Effector CD4-positive, alpha-beta T cell (primary cell): ENCODE measurements around the gene ALKBH8.
A peak's percentile ranks its signal among the peaks of the same experiment; 100 is the strongest.
"Not testable (repeated sequence)": the region's sequence is repeated elsewhere in the genome, so short reads cannot be mapped to it uniquely, and the experiment has no call there.

ENCODE experiments used
- DNase-seq: peaks from one replicate; pipeline ENCODE4 v3.0.0-alpha.2; 2020

ALKBH8 gene

DNA sequence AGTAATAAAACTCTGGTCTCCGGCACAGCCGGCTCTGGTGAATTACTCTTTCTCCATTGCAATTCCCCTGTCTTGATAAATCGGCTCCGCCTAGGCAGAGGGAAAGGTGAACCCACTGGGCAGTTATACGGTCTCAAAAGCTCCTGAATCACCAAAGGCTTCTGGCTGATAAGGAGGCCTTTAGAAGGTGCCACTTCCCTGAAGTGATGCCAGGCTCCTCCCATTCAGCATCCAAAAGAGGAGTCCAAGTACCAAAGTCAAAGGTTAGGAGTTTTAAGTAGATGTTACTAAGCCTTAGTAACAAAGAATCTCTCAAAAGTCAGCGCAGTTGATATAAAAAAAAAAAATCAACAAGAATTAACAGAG, 11.8 kb upstream of the ALKBH8 start:
- DNase-seq = no peak

DNA sequence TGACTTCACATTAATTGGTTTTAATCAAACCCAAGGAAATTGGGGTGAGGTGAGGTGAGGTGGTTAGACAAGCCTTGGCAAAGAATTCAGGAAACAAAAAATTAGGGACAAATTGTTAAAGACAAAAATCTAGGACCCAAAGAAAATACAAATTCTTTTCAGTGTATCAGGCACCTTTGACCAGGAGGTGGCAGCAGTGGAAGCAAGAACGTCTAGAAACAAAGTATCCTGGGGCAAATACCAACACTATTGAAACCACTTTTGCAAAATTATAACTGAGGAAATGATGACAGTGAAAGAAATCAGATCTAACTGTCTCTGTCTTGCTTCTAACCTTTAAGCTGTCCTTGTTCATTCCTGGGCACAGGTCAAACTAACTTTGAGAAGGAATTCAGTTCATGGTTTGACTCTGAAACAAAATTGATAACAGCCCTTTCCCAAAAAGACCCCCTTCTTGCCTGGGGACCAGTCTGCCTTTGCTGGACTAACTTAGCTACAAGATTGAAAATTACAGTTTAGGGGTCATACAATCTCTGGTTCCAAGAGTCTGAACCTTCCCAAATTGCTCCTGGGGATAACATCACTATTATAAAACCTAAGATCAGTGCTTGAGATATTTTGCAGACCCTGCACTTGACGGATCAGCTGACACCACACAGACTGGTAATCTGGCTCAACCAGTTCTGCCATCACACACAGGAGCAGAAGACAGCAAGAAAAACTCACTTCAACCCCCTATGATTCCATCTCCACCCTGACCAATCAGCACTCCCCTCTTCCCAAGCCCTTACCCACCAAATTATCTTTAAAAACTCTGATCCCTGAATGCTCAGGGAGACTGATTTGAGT, 11.2 kb upstream of the ALKBH8 start:
- DNase-seq = peak; percentile 37

DNA sequence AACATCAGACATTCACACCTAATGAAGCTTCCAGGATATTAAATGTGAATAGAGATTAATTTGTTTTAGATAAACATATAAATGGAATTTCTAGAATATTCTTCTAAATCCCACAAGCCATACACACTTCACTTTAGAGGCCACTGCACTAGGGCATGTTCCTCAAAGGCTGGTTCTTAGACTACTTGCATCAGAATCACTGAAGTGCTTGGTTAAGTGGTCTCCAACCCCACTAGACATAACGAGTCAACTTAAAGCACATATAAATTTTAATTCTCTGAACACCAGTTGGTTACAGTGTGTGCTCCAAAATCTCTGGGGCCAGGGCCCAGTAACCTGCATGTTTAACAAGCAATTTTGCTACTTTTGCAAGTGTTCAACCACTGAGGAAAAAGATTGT, 7.9 kb upstream of the ALKBH8 start:
- no peak for DNase-seq

DNA sequence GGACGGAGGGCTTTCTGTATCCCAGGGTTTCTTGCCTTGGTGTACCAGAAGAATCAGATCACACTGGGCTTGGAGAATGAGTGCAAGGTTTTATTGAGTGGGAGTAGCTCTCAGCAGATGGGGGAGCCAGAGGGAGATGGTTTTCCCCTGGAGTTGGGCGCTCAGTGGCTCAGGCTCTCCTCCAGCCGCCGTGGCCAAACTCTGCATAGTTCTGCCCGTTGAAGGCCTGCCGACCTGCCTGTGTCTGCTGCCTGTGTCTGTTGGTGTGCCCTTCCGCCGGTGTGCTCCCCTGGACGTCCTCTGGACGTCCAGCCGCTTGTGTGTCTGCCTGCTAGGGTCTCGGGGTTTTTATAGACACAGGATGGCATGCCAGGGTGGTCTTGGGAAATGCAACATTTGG, 4.5 kb upstream of the ALKBH8 start:
- no peak for DNase-seq

DNA sequence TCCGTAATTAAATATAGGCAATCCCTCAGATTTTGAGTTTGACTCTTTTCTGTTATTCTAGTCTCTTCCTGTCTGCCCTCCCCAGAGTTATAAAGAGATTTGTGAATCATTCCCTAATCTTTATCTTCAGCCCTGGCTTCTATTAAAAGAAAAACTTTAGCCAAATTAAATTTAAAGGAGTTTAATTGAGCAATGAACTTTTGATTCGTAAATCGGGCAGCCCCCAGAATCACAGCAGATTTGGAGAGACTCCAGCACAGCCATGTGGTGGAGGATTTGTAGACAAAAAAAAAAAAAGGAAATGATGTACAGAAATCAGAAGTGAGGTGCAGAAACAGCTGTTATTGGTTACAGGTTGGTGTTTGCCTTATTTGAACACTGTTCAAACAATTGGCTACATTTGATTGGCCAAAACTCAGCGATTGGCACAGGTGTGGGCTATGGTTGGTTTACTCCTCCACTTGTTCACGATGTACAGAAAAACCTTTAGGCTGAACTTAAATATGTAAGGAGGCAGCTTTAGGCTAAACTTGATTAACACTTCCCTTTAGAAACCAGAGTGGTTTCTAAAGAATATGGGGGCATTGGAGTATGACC, 2.3 kb upstream of the ALKBH8 start:
- no peak for DNase-seq

DNA sequence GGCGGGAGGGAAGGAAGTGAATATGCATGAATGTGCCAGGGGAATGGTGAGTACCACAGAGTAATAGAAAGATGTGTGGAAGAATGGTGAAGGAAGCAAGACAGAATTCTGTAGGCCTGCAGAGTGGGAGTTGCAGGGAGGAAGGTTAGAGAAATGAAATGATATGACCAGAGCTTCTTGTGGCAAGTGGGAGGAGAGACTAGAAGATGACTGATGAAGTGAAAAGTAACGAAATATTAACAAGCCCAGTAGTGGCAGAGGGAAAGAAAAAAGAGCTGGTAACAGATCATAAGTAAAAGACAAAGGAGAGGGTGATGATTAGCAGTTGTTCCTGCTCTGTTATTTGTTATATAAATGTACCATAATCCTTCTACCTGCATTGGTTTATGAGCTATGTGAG, 1.0 kb upstream of the ALKBH8 start:
- no peak for DNase-seq

DNA sequence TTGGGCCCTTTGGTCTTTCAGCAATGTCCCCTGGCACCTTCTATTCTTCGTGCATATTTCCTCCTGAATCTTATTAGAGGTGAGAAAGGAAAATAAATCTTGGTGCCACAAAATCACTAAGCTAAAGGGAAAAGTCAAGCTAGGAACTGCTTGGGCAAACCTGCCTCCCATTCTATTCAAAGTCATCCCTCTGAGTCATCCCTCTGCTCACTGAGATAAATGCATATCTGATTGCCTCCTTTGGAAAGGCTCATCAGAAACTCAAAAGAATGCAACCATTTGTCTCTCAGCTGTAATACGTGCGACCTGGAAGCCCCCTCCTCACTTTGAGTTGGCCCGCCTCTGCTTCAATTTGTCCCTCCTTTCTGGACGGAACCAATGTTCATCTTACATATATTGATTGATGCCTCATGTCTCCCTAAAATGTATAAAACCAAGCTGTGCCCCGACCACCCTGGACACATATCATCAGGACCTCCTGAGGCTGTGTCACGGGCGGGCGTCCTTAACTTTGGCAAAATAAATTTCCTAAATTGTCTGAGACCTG, 493 bp upstream of the ALKBH8 start:
- not testable (repeated sequence) for DNase-seq

DNA sequence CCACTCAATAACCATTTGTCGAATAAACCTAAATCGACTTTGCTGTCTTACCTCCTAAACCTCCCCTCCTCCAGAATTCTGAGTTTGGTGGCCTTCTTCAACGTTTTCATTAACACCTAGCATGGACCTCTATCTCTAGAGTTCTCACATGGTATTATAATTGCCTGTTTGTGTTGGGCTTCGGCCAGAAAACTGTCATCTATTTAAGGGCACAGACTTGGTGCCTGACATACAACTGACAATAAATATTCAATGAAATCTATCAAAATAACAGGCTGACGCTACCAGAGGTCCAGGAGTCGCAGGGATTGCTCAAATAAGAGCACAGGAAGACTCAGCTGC, 687 bp downstream of the ALKBH8 start:
- no peak for DNase-seq

DNA sequence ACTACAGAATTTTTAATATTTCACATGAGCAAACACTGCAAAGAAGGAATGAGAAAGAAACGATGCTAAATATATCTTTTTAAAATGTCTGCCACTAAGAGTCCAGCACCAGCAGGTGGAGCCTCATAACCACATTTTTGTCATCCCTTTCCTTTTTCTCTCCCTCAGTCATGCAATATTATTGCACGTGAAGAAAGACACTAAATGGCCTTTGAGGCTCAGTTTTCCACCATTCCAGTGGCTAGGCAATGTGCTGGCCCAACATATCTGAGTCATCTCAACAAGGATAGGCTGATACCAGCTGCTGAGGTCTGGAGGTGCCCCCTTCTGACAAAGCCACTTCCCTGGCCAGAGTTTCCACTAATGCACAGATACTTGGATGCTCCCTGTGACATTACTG, 1.8 kb downstream of the ALKBH8 start:
- peak; percentile 14 for DNase-seq

DNA sequence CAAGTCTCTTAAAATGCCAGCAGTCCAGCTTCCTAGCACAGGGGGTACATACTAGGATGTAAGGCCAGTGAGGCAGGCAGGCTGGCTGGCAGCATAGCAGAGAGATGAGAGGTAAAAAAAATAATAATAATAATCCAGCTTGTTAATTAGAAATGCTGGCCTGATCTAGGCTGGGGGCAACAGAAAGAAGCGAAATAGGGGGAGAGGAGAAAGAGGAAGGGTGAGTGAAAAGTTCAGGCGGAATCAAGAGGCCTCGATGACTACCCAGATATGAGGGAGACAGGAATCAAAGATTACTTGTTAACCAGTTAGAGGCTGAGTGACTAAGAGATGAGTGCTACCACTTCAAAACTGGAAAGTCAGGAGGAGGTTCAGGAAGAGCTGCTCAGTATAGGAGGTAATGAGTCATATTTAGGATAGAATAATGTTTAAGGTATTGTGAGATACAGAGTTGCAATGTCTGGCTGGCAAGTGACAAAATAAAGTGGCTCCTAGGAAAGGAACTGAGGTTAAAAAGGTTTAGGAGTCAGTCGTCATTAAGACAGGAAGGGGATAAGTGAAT, 2.8 kb downstream of the ALKBH8 start:
- no peak for DNase-seq

DNA sequence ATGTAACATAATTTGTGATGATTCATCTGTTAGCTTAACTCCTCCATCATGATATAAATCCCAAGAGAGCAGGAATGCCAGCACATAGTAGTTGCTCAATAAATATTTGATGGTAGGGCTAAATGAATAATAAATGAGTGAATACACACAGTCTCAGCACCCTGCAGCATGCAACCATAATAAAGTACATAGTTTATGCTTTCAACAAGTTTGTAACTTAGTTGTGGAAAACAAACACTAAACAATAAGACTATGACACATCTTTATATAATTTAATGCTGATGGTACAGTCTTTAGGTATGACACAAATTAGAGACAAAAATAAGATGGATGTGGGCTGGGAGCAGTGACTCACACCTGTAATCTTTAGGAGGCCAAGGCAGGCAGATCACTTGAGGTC, 3.8 kb downstream of the ALKBH8 start:
- DNase-seq = no peak

DNA sequence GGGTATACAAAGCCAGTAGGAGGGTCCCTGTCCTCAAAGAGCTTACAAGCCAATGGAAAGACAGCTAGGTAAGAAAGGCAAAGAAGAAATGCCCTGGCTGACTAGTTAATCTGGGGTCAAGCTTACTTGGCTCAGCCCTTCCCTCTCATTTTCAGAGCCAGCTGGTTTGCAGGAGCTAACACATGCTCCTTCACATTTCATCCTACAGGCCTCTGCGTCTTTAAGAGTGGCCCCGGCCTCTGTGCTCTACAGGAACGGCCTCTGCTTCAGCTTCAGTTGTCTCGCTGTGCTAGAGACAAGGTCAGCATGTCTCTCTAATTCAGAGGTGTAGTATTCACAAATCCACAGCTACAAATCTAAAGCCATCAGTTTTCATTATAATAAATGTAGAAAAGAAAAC, 15.2 kb downstream of the ALKBH8 start:
- DNase-seq = no peak

DNA sequence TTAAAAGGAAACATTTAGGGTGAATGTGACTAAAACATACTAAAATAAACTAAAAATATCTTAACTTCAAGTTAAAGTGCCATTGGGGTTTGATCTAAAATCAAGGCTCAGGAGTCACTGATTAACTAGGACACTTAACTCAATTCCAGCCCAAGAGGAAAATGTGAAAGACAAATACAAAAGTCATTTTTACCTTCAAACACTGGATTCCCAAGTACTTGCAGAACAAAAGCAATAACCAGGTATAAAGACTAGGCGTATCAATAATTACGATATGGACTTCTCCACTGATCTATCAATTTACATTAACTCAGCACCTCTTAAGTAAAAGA, 15.6 kb downstream of the ALKBH8 start:
- DNase-seq = no peak

DNA sequence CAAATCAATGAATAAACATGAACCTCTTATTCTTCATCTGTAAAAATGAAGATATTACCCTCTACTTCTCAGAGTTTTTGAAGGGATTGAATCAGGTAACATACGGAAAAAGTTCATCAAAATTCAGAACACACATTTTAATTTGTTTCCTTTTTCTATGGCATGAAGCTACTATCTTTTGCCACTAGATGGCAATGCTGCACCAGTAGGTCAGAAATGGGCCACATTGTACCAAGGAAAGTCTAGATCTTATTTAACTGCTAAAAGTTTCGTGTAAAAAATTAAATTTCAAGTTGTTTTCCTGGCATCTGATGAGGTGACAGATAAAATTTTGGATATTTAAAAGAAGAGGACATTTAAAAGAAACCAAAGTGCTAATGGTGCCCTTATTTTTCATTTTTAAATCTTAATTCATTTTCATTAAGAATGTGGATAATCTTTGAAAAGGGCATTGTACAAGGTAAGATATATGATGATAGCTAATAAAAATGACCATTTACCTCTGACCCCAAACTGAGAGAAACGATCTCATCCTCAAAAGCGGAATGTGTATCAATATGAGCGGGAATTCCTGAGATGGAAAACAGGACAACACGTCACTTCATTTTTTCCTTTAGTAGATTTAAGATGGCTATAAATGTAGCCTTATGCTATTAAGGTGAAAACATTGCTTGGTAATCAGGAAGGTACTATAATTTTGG, 16.1 kb downstream of the ALKBH8 start:
- DNase-seq = peak; percentile 20

DNA sequence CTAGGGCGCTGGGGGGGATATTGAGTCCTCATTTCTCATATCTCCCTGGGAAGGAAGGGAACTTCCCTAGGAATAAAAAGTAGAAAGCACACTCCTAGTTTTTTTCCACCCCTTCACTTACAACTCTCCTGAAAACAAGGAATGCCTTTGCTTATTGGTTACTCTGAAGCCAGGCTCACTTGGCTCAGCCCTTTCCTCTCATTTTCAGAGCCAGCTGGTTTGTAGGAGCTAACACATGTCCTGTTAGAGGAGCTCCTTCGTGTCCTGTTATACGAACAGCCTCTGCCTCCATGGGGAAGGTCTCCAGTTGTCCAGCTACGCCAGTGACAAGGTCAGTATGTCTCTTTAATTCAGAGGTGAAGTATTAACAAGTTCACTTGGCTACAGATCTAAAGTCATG, 17.6 kb downstream of the ALKBH8 start:
- DNase-seq = no peak

DNA sequence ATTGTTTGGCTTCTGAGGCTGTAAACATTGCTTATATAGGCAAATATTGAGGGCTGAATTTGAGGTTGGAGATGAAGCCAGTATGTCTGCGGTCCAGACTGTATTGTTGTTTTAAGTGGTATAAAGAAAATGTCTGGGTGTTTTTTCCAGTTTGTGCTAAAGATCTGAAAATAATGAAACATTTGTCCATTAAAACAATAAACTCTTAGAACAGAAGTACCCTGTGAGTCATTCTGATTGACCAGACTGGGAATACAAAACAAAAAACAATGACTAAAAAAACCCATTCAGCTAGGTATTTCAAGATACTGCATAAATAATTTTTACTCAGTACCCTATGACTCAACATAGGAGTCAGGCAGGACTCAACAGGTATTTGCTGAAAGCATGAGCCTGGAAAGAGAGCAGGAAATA, 20.4 kb downstream of the ALKBH8 start:
- no peak for DNase-seq

DNA sequence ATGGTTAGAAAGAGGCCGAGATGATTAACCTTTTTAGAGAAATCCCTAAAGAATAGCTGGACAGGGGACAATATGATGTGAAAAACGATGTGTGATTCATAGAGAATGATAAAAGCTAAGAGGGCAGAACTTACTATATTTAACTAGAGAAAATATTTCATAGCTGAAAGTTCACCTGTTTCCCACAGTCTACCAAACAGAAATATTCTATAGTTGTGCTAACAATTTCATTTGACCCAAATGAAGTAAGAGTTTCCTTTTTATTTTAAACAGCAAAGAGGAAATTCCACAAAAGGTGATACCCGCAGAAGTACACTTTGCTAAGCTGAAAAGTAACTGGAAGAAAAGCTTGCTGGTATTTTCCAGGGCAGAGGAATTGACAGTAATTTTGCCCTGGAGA, 26.7 kb downstream of the ALKBH8 start:
- no peak for DNase-seq

DNA sequence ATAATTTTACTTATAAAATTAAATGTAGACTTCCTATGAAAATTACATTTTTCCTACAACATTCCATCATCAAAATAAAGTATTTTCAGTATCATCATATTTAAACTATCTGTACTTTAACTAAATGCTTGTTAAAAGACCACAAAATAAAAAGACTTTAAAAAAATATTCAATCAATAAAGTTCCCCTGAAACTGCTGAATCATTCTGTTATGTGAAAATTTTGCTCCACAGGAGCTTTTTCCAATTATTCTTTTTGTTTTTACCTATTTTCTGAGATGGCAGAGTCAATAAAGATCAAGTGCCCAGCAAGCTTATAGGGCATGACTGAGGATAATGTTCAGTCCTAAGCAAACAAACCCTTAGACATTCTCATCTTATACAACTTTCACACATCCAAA, 27.3 kb downstream of the ALKBH8 start:
- no peak for DNase-seq

DNA sequence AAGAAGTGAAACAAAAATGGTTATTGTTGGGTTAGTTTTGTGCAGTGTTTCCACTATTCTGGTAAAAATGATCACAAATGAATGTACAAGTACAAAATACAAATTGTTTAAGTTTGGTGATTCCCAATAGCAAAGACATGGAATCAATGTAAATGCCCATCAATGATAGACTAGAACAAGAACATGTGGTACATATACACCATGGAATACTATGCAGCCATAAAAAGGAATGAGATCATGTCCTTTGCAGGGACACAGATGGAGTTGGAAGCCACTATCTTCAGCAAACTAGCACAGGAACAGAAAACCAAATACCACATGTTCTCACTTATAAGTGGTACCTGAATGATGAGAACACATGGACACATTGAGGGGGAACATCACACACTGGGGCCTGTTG, 28.4 kb downstream of the ALKBH8 start:
- not testable (repeated sequence) for DNase-seq

DNA sequence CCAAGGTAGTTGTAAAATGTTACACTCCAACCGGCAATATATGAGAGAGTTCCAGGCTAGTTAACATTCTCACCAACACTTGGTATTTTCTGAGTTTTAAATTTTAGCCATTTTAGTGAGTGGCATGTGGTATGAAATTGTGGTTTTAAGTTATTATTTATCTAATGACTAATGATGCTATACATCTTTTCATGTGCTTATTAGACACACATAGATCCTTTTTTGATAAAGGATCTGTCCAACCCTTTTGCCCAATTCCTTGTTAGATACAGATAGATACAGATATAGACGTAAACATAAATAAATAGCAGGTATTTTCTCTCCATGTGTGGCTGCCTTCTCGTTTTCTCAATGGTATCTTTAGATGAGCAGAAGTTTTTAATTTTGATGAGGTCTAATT, 39.3 kb downstream of the ALKBH8 start:
- no peak for DNase-seq

DNA sequence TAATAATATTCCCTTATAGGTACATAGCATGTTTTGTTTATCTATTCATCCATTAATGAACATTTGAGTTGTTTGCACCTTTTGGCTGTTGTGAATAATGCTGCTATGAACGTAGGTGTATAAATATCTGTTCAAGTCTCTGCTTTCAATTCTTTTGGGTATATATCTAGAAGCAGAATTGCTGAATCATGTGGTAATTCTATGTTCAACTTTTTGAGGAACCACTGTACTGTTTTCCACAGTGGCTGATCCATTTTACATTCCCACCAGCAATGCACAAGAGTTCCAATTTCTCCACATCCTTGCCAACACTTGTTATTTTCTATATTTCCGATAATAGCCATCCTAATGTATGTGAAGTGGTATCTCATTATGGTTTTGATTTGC, 56.7 kb downstream of the ALKBH8 start:
- no peak for DNase-seq

DNA sequence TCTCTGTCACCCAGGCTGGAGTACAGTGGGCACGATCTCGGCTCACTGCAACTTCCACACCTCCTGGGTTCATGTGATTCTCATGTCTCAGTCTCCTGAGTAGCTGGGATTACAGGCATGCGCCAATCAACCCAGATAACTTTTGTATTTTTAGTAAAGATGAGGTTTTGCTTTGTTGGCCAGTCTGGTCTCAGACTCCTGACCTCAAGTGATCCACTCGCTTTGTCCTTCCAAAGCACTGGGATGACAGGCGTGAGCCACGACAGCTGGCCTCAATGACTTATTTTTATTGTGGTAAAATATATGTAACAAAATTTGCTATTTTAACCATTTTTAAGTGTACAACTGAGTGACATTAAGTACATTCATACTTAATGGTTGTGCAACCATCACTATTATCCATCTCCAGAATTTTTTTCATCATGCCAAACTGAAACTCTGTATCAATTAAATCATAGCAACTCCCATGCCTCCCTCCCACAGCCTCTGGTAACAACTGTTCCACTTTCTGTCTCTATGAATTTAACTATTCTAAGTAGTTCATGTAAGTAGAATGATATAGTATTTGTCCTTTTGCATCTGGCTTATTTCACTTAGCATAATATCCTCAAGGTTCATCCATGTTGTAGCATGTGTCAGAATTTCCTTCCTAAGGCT, 57.2 kb downstream of the ALKBH8 start:
- DNase-seq = no peak

DNA sequence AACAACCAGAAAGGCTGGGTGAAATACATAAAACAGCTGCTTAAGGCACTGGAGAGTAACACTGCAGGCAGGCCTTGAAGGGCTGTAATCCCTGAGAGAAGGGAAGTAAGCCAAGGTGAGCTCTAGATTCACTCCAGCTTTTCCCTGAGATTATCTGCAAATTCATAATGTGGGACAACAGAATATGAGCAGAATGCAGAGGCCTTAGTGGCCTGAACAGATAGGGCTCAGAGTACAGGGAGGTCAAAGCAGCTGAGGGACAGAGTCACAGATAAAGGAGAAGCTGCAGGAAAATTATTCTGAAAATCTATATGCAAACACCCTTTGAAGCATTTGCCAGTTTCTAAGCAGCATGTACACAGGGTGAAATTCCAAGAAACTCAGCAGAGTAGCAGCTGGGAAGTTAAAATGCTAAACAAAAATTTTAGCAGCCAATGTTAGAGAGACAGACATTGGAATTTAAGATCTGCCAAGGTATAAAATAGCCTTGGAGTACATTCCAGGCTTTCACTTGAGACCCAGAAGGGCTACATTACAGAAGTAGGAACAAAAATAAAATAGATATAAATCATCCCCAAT, 59.8 kb downstream of the ALKBH8 start:
- DNase-seq = no peak
